ENCODE data around the gene SLCO2B1. TPM values are rescaled to one million over a fixed set of nuclear protein-coding genes. Genes with fewer than 3 reads are reported as not detected.

The SLCO2B1 gene
- total RNA-seq, 4 donors from 2014 or later: 1.9 to 17.6 (median 5.0) TPM

- no peaks in the 10 kb centered on the region for H3K36me3 ChIP-seq
- H3K27ac ChIP-seq: no peak overlapping the region
- intact Hi-C loops (cut with DNase I; ENCODE audit: low total_unique reads) (no loop called here), in situ Hi-C loops (cut with MboI; ENCODE audit: low sequenced_read_pairs in 4 of 4) (no loop called here)
- DNase-seq (no peak), ATAC-seq (no peak)
- no peaks in the 10 kb centered on the region for H3K9me3 ChIP-seq
- H3K27me3 ChIP-seq: no peaks in the 10 kb centered on the region
- no peaks in the 10 kb centered on the region for H3K4me1 ChIP-seq
- no peak overlapping the region for H3K4me3 ChIP-seq
- no peak for TF ChIP-seq POLR2A (IDR thresholded peaks at IDR 0.05)
Measured at GRCh38 chr11:75199412-75199955, 48.6 kb downstream of the SLCO2B1 start.

- Histone ChIP-seq H3K27me3 (no peaks in the 10 kb centered on the region), H3K27ac (no peak overlapping the region), H3K4me1 (no peaks in the 10 kb centered on the region), H3K36me3 (no peaks in the 10 kb centered on the region), H3K4me3 (no peak overlapping the region), H3K9me3 (no peaks in the 10 kb centered on the region)
- in situ Hi-C loops (cut with MboI; ENCODE audit: low sequenced_read_pairs in 4 of 4) (loop anchor here in 2 of 4 donors (5.0 kb wide), 1 partner anchor 53 kb away; no protein-coding TSS in a partner anchor), intact Hi-C loops (cut with DNase I; ENCODE audit: low total_unique reads) (loop anchor here (10.0 kb wide), 1 partner anchor 275 kb away; no protein-coding TSS in a partner anchor)
- ATAC-seq (no peak), DNase-seq (no peak)
- TF ChIP-seq CTCF (IDR thresholded peaks at IDR 0.05 in 4 of 5, conservative IDR thresholded peaks at IDR 0.05 in 1 of 5) (no peak), POLR2A (IDR thresholded peaks at IDR 0.05) (no peak)
Measured at GRCh38 chr11:75200051-75200450, 49.1 kb downstream of the SLCO2B1 start.

- in situ Hi-C loops (cut with MboI; ENCODE audit: low sequenced_read_pairs in 4 of 4): loop anchor here in 2 of 4 donors (5.0 kb wide), 1 partner anchor 53 kb away; no protein-coding TSS in a partner anchor
- ATAC-seq (no peak), DNase-seq (no peak)
- intact Hi-C loops (cut with DNase I; ENCODE audit: low total_unique reads): loop anchor here (10.0 kb wide), 1 partner anchor 276 kb away; no protein-coding TSS in a partner anchor
- Histone ChIP-seq H3K9me3 (no peaks in the 10 kb centered on the region), H3K27me3 (no peaks in the 10 kb centered on the region), H3K27ac (no peak overlapping the region), H3K36me3 (no peaks in the 10 kb centered on the region), H3K4me1 (no peaks in the 10 kb centered on the region), H3K4me3 (no peak overlapping the region)
- TF ChIP-seq CTCF (IDR thresholded peaks at IDR 0.05 in 4 of 5, conservative IDR thresholded peaks at IDR 0.05 in 1 of 5) (no peak), POLR2A (IDR thresholded peaks at IDR 0.05) (no peak)
Measured at GRCh38 chr11:75200531-75200930, 49.6 kb downstream of the SLCO2B1 start.

- in situ Hi-C loops (cut with MboI; ENCODE audit: low sequenced_read_pairs in 4 of 4): loop anchor here in 2 of 4 donors (5.0 kb wide), 1 partner anchor 54 kb away; no protein-coding TSS in a partner anchor
- no peak overlapping the region for H3K4me3 ChIP-seq
- no peaks in the 10 kb centered on the region for H3K9me3 ChIP-seq
- H3K4me1 ChIP-seq: no peaks in the 10 kb centered on the region
- H3K27me3 ChIP-seq: no peaks in the 10 kb centered on the region
- TF ChIP-seq POLR2A (IDR thresholded peaks at IDR 0.05) (no peak), CTCF (IDR thresholded peaks at IDR 0.05 in 4 of 5, conservative IDR thresholded peaks at IDR 0.05 in 1 of 5) (no peak)
- no peaks in the 10 kb centered on the region for H3K36me3 ChIP-seq
- intact Hi-C loops (cut with DNase I; ENCODE audit: low total_unique reads): loop anchor here (10.0 kb wide), 1 partner anchor 277 kb away; no protein-coding TSS in a partner anchor
- ATAC-seq (no peak), DNase-seq (no peak)
- H3K27ac ChIP-seq: no peak overlapping the region
Measured at GRCh38 chr11:75201771-75202170, 50.9 kb downstream of the SLCO2B1 start.

GRCh38 chr11:75202195-75202594 lies 51.3 kb downstream of the SLCO2B1 start:
- ATAC-seq: no peak
- Histone ChIP-seq H3K27ac (no peak overlapping the region), H3K9me3 (no peaks in the 10 kb centered on the region), H3K4me3 (no peak overlapping the region), H3K4me1 (no peaks in the 10 kb centered on the region), H3K36me3 (no peaks in the 10 kb centered on the region), H3K27me3 (no peaks in the 10 kb centered on the region)
- TF ChIP-seq CTCF (IDR thresholded peaks at IDR 0.05 in 4 of 5, conservative IDR thresholded peaks at IDR 0.05 in 1 of 5) (no peak), POLR2A (IDR thresholded peaks at IDR 0.05) (no peak)
- intact Hi-C loops (cut with DNase I; ENCODE audit: low total_unique reads) (loop anchor here (10.0 kb wide), 1 partner anchor 277 kb away; no protein-coding TSS in a partner anchor), in situ Hi-C loops (cut with MboI; ENCODE audit: low sequenced_read_pairs in 4 of 4) (loop anchor here in 2 of 4 donors (5.0 kb wide), 1 partner anchor 55 kb away; no protein-coding TSS in a partner anchor)
- no peak for DNase-seq

All from gastrocnemius medialis (tissue), 4 donors.